Neural cell (in vitro differentiated cells): ENCODE results near the gene TMOD1. TPM values are rescaled to one million over a fixed set of nuclear protein-coding genes. Genes with fewer than 3 reads are reported as not detected.

Experiments used
- H2AFZ ChIP-seq: fragments of 200-600, 300-800 bp; sonication (generic), shearing (Covaris generic); 2 replicates; pipeline ENCODE4 v1.6.0; 2014; ENCODE audit warnings: low read depth, mild to moderate bottlenecking, antibody characterized with exemption, low read length, moderate library complexity
- H3F3A ChIP-seq: fragments of 200-600 bp; shearing (Covaris generic); 2 replicates; pipeline ENCODE4 v1.6.1; 2016; ENCODE audit warnings: mild to moderate bottlenecking, moderate library complexity, mixed read lengths, antibody characterized with exemption, low read length; ENCODE audit not compliant: insufficient read depth, poor library complexity, severe bottlenecking
- H3K27ac ChIP-seq: fragments of 200-600, 300-800 bp; sonication (generic), shearing (Covaris generic); 2 replicates; pipeline ENCODE4 v1.5.1; 2014; ENCODE audit warnings: mild to moderate bottlenecking, low read length, moderate library complexity
- H3K27me3 ChIP-seq: fragments of 300-800, 200-600 bp; sonication (generic), shearing (Covaris generic); 2 replicates; pipeline ENCODE4 v1.6.0; 2014; ENCODE audit warnings: mild to moderate bottlenecking, low read depth, low read length, moderate library complexity; ENCODE audit not compliant: insufficient read depth
- H3K36me3 ChIP-seq: fragments of 300-800, 200-600 bp; sonication (generic), shearing (Covaris generic); 2 replicates; pipeline ENCODE4 v1.5.1; 2014; ENCODE audit warnings: mild to moderate bottlenecking, antibody characterized with exemption, low read length, moderate library complexity; ENCODE audit not compliant: insufficient read depth
- H3K4me2 ChIP-seq: fragments of 300-800, 200-600 bp; sonication (generic), shearing (Covaris generic); 2 replicates; pipeline ENCODE4 v1.6.0; 2014; ENCODE audit warnings: mild to moderate bottlenecking, low read length
- H3K4me3 ChIP-seq: fragments of 300-800, 200-600 bp; sonication (generic), shearing (Covaris generic); 2 replicates; pipeline ENCODE4 v1.5.1; 2014; ENCODE audit warnings: mild to moderate bottlenecking, low read length, moderate library complexity
- H3K79me2 ChIP-seq: fragments of 200-600 bp; shearing (Covaris generic); replicated peaks from 2 replicates; pipeline ENCODE4 v1.6.0; 2014; ENCODE audit warnings: mild to moderate bottlenecking, low read length, moderate library complexity; ENCODE audit not compliant: insufficient read depth
- H3K9ac ChIP-seq: fragments of 300-800, 200-600 bp; sonication (generic), shearing (Covaris generic); 2 replicates; pipeline ENCODE4 v1.6.1; 2016; ENCODE audit warnings: mild to moderate bottlenecking, low read length, mixed read lengths
- H3K9me2 ChIP-seq: fragments of 200-600 bp; shearing (Covaris generic); 2 replicates; pipeline ENCODE4 v1.6.1; 2016; ENCODE audit warnings: mild to moderate bottlenecking, low read length, mixed read lengths; ENCODE audit not compliant: insufficient read depth
- H3K9me3 ChIP-seq: fragments of 200-600, 300-800 bp; sonication (generic), shearing (Covaris generic); 2 replicates; pipeline ENCODE4 v1.6.1; 2016; ENCODE audit warnings: mild to moderate bottlenecking, mixed run types, low read length, moderate library complexity, mixed read lengths
- H4K20me1 ChIP-seq: fragments of 200-600 bp; shearing (Covaris generic); 2 replicates; pipeline ENCODE4 v1.6.1; 2016; ENCODE audit warnings: mild to moderate bottlenecking, mixed run types; ENCODE audit not compliant: insufficient read depth
- CTCF ChIP-seq: fragments of 450-650 bp; IDR thresholded peaks from 2 replicates; pipeline ENCODE4 v1.5.1; 2014; ENCODE audit warnings: antibody characterized with exemption, mild to moderate bottlenecking, moderate library complexity; ENCODE audit not compliant: poor library complexity, severe bottlenecking
- EP300 ChIP-seq: fragments of 450-650 bp; conservative IDR thresholded peaks from 2 replicates; pipeline ENCODE4 v1.6.1; 2014; ENCODE audit warnings: antibody characterized with exemption, mild to moderate bottlenecking, moderate library complexity; ENCODE audit not compliant: poor library complexity, severe bottlenecking
- EZH2 ChIP-seq: fragments of 200-600, 300-800 bp; shearing (Covaris generic), sonication (generic); IDR thresholded peaks from 2 replicates; pipeline ENCODE4 v1.6.1; 2014; ENCODE audit warnings: antibody characterized with exemption, low read length, borderline replicate concordance, mild to moderate bottlenecking; ENCODE audit not compliant: insufficient read depth, poor library complexity, severe bottlenecking
- MXI1 ChIP-seq: fragments of 450-650 bp; conservative IDR thresholded peaks from 2 replicates; pipeline ENCODE4 v1.6.1; 2014; ENCODE audit warnings: antibody characterized with exemption, mild to moderate bottlenecking; ENCODE audit not compliant: poor library complexity, severe bottlenecking
- POLR2AphosphoS5 ChIP-seq: IDR thresholded peaks from 2 replicates; pipeline ENCODE4 v1.6.1; 2012
- RAD21 ChIP-seq: fragments of 450-650 bp; conservative IDR thresholded peaks from 2 replicates; pipeline ENCODE4 v1.6.1; 2014; ENCODE audit warnings: antibody characterized with exemption, mild to moderate bottlenecking, moderate library complexity
- SMC3 ChIP-seq: fragments of 450-650 bp; conservative IDR thresholded peaks from 2 replicates; pipeline ENCODE4 v1.6.1; 2014; ENCODE audit warnings: antibody characterized with exemption, mild to moderate bottlenecking, moderate library complexity; ENCODE audit not compliant: poor library complexity
- TAF1 ChIP-seq: IDR thresholded peaks from 2 replicates; pipeline ENCODE4 v1.6.1; 2012; ENCODE audit warnings: low read depth
- polyA plus RNA-seq: library from polyadenylated mRNA; depleted of rRNA; stranded (reverse); fragments of >200 nt; gene quantifications from 2 replicates; pipeline ENCODE4 v1.2.3, GENCODE V29; 2014
- TF ChIP-seq, protein P1 (sequence below): IDR thresholded peaks from 2 replicates; pipeline ENCODE4 v1.6.1; 2012; ENCODE audit warnings: borderline replicate concordance

TMOD1 gene
- polyA plus RNA-seq, 1 donor from 2014 or later, result 0.17 TPM

DNA sequence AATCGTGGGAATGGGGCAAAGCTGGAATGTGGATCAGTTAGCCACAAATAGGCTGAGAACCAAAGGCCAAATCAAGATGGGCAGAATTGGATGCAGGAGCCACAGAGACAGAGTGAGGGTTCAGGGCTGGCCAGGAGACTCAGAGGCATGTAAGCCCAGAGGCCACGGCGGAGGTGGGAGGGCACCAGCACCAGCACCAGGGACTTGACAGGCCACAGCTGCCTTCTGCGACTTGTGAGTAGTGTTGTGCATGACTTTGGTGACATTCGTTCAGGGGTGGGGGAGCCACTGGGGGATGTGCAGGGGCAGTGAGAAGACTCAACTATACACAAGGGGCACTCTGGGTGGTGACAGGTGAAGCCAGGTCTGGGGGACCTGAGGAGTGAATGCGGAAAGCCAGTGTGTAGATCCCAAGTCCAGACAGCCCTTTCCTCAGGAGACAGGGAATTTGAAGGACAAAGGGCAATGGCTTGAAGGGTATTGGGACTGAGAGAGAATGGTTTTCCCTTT lies 53.2 kb downstream of the TMOD1 start:
- H4K20me1 ChIP-seq, result no peaks in the 10 kb centered on the region
- no peaks in the 10 kb centered on the region for H3F3A ChIP-seq
- no peaks in the 10 kb centered on the region for H3K27me3 ChIP-seq
- H3K9me3 ChIP-seq, result no peaks in the 10 kb centered on the region
- TF ChIP-seq RAD21, result no peak
- no peak for TF ChIP-seq MXI1
- no peaks in the 10 kb centered on the region for H3K9me2 ChIP-seq
- no peak overlapping the region for H3K4me2 ChIP-seq
- no peak overlapping the region for H3K27ac ChIP-seq
- no peaks in the 10 kb centered on the region for H3K36me3 ChIP-seq
- H2AFZ ChIP-seq, result no peak overlapping the region
- no peak overlapping the region for H3K9ac ChIP-seq
- no peaks in the 10 kb centered on the region for H3K79me2 ChIP-seq
- no peak overlapping the region for H3K4me3 ChIP-seq

DNA sequence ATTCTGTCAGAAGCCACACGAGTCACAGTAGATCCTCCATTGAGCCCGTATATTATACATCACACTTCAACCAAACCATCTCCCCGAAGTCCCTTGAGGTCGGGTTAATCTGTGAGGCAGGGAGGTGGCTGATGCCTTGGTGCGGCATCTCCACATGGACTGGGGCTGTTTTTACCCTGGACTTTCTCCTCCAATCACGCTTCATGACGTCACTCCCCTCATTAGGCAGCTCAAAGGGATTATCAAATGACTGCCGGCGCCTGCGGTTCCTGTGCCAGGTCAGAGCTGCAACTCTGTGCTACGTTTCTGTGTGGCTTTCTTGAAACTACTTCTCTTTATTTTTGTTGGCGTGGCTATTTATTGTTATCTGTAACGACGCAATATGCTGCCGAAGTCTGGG lies 53.7 kb downstream of the TMOD1 start:
- no peak for TF ChIP-seq EP300
- no peak for TF ChIP-seq CTCF
- no peak for TF ChIP-seq SMC3
- no peak for TF ChIP-seq MXI1
- no peak for TF ChIP-seq TAF1
- TF ChIP-seq POLR2AphosphoS5, result no peak
- TF ChIP-seq EZH2, result no peak
- no peak for TF ChIP-seq RAD21
- TF ChIP-seq, protein P1, sequence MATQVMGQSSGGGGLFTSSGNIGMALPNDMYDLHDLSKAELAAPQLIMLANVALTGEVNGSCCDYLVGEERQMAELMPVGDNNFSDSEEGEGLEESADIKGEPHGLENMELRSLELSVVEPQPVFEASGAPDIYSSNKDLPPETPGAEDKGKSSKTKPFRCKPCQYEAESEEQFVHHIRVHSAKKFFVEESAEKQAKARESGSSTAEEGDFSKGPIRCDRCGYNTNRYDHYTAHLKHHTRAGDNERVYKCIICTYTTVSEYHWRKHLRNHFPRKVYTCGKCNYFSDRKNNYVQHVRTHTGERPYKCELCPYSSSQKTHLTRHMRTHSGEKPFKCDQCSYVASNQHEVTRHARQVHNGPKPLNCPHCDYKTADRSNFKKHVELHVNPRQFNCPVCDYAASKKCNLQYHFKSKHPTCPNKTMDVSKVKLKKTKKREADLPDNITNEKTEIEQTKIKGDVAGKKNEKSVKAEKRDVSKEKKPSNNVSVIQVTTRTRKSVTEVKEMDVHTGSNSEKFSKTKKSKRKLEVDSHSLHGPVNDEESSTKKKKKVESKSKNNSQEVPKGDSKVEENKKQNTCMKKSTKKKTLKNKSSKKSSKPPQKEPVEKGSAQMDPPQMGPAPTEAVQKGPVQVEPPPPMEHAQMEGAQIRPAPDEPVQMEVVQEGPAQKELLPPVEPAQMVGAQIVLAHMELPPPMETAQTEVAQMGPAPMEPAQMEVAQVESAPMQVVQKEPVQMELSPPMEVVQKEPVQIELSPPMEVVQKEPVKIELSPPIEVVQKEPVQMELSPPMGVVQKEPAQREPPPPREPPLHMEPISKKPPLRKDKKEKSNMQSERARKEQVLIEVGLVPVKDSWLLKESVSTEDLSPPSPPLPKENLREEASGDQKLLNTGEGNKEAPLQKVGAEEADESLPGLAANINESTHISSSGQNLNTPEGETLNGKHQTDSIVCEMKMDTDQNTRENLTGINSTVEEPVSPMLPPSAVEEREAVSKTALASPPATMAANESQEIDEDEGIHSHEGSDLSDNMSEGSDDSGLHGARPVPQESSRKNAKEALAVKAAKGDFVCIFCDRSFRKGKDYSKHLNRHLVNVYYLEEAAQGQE, result no peak
- no peak overlapping the region for H3K9ac ChIP-seq
- no peaks in the 10 kb centered on the region for H4K20me1 ChIP-seq
- H3K4me2 ChIP-seq, result no peak overlapping the region
- H3K27ac ChIP-seq, result no peak overlapping the region
- H3F3A ChIP-seq, result no peaks in the 10 kb centered on the region
- H3K36me3 ChIP-seq, result no peaks in the 10 kb centered on the region
- no peaks in the 10 kb centered on the region for H3K79me2 ChIP-seq
- H3K9me2 ChIP-seq, result no peaks in the 10 kb centered on the region
- no peak overlapping the region for H3K4me3 ChIP-seq
- H3K27me3 ChIP-seq, result no peaks in the 10 kb centered on the region
- H2AFZ ChIP-seq, result no peak overlapping the region
- no peaks in the 10 kb centered on the region for H3K9me3 ChIP-seq
